Endothelial cell of hepatic sinusoid (primary cell): ENCODE data around the gene LINGO1.

Experiments
- in situ Hi-C: cut with HindIII; loops from 2 replicates; pipeline ENCODE4 v1.10.0; 2017; ENCODE audit warnings: low sequenced_read_pairs

LINGO1 gene

DNA sequence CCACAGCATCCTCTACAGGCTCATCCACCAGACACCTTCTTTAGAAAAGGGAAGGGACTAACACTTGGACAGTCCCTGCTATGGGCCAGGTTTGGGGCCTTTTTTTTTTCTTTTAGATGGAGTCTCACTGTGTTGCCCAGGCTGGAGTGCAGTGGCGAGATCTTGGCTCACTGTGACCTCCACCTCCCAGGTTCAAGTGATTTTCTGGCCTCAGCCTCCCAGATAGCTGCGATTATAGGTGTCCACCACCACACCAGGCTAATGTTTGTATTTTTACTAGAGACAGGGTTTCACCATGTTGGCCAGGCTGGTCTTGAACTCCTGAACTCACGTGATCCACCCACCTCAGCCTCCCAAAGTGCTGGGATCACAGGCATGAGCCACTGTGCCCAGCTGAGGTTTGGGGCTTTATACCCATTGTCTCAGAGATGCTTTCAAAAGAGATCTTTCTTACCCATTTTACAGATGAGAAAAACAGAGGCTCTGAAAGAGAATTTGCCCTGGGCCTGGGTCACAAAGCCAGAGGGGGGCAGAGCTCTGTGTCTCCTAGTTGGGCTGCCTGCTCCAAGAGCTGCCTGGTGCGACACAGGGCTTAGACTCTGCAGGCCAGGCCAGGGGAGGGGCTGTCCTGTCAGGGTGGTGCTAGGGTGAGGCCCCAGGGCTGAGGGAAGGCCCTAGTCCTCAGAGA, 11.6 kb downstream of the LINGO1 start:
- in situ Hi-C loops = no loop called here

DNA sequence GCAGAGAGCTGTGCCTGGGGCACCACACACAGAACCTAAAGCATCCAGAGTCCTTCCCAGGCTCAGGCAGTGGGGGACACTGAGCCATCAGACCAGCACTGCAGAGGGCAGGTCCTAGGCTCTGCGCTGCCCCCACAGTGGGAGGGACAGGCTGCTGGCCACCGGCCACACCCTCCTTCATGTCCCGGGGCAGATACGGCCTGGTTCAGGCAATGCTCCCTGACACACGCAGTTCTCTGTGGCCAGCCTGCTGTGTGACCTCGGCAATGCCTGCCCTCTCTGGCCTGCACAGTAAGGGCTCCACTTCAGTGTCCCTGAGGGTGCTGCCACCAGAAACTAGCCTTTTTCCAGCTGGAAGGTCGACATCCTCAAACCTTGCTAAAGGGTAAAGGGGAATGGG, 12.4 kb downstream of the LINGO1 start:
- in situ Hi-C loops = no loop called here

DNA sequence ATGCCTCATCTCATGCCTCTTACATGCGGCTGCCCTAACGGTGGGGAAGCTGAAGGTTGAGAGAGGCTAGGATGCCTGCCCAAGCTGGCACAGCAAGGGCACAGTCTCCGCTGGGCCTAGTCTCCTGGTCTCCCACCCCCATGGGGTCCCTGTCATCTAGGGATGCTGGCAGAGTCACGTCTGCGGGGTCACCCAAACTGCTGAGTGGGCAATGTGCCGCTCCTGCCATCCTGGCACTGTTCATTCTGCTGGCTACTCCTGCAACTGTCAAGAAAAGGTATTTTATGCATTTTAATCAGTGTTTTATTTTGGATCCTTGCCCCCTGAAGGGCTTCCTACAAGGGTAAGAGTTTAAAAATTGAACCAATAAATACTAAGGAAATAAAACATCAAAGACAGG, 12.8 kb downstream of the LINGO1 start:
- in situ Hi-C loops = no loop called here

DNA sequence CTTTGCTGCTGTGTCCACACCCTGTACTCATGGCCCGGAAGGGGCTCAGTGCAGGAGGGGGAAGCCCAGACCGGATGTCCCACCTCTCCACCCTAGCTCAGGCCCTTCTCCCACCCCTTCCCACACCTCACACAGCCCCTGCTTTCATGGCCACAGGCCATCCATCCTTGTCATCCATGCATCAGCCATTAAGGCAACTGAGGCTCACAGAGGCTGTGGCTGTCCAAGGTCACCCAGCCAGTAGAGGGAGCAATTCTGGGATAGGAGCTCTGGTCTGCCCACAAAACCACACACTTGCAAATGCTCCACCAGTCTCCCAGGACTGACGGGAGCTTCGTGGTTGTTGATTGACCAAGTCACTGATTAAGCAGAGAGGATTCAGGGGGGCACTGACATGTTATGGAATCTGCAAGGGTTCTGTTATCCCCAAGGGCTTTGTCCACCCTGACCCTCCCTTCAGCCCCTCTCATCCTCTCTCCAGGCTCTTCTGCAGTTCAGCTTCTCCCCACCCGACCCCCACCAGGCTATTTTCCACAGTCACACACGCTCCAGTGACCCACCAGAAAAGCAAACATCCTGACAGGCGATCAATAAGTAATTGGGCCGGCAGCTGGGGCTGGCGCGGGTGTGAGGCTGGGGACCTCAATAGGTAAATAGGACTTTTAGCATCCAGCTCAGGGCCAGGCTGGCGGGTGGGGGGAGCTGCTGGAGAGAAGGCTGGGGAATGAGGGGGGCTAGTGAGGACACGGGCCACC, 15.1 kb downstream of the LINGO1 start:
- in situ Hi-C loops = no loop called here

DNA sequence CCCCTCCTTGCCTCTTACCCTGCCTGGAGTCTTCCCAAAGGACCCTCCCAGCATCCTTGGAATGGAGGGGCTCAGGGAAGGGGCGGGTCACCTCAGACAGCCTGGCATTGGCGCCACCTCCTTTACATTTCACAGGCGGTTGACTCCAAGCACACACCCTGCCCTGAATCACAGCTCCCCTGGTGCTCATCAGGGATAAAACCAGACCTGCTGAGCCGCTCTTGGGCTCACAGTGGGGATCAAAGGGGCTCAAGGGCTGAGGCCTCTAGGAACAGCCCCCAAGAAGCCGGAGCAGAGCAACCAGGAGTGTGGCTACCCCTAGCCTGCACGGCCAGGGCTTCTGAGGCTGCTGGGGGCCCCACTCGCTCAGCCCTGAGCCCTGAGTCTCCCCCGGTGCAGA, 16.6 kb downstream of the LINGO1 start:
- in situ Hi-C loops = no loop called here

DNA sequence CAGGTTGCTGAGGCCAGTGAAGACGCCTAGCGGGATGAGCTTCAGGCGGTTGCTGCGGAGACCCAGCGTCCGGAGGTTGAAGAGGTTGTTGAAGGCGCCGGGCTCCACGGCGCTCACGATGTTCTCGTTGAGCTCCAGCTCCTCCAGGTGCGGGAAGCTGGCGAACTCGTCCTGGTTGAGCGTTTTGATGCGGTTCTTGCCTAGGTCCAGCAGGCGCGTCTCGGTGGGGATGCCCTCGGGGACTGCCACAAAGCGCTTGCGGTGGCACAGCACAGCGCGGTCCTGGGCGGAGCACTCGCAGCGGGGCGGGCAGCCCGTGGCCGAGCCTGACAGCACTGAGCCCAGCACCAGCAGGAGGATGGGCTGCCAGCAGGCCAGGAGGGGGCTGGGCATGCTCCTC, 17.2 kb downstream of the LINGO1 start:
- in situ Hi-C loops = no loop called here

DNA sequence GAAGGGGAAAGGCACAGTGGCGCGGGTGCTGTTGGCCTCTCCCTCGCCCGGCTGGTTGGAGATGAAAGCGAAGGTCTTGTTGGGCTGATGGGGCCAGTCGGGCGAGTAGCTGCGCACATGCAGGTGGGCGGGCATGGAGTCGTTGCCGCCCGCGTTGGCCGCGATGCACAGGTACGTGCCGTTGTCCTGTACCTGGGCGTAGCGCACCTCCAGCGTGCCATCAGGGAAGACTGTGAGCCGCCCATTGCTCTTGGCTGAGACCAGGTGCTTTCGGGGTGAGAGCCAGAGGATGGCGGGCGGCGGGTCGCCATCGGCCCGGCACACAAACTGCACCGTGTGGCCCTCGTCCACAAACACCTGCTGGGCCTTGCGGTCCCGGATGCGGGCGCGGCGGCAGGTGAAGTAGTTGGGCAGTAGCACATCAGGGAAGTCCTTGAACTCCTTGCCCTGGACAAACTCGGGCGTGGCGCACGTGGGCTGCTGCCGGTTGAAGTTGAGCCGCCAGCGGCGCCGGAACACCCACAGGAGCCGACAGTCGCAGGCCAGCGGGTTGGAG, 18.4 kb downstream of the LINGO1 start:
- in situ Hi-C loops = no loop called here

DNA sequence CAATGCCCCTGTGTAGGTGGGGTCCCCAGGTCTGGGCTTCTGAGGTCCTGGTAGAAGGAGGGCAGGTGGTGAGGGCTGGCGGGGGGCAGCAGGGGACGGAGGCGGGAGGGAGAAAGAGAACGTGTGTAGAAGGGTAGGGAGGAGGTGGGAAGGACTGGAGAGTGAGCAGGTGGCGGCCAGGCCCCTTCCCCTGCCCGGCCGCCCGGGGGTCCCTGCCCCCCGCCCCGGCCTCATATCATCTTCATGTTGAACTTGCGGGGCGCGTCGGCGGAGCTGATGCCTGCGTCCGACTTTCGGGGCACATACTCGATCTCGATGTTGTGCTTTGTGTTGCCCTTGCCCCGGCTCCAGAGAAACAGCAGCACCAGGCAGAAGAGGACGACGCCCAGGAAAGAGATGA, 18.9 kb downstream of the LINGO1 start:
- in situ Hi-C loops = no loop called here

DNA sequence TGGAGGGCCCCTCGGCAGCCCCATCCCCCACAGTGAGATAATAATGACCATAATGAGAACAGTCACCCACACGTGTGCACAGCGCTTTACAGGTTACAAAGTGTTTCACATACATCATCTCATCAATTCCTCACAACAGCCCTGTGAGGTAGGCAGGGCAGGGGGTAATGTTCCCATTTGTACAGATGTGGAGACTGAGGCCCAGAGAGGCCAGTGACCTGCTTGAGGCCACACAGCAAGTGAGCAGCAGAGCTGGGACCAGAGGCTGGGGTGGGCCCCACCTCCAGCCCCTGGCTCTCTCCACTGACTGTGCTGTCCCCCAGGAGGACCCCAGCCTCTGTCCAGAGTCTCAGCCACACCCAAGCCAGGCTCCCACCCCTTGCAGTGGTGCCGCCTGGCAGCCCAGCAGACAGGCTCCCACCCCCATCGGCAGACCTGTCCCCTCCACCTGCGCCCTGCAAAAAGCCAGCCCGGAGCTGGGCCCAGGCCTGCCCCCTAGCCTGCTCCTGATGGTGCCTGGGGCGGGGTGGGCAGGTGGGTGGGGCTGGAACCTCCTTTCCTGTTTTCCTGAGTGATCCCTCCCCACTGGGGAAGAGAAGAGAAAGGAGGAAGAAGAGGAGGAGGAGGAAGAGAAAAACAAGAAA, 19.6 kb downstream of the LINGO1 start:
- in situ Hi-C loops = no loop called here

DNA sequence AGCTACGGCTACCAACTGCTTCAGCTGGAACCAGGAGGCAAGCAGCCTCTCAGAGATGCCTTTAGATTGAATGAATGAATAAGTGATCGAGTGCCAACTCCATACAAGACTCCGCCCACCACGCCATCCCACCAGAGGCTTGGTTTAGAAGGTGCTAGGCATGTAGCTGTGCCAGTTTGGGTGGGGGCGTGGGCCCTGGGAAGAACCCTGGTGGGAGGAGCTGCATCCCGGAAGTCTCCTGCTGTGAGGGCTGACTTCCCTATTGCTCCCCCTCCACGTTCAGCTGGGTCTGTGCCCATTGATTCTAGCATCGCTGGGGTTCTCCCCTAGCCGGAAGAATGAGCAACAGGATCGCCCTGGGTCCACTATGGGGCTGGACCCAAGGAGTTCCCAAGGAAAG, 20.9 kb downstream of the LINGO1 start:
- in situ Hi-C loops = no loop called here

DNA sequence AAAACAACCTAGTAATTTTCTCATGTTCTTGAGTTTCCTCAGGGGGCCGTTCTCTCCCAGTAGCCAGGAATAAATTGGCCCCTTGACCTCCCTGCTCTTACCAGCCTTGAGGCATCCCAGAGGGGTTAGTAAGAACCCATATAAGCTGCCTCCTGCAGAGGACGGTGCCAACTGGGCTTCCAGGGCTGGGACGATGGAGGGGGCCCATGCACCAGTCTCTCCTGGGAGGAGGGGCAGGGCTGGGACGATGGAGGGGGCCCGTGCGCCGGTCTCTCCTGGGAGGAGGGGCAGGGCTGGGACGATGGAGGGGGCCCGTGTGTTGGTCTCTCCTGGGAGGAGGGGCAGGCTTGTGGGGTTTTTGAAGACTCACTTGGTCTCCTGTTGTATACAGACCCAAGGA, 22.0 kb downstream of the LINGO1 start:
- in situ Hi-C loops = no loop called here

DNA sequence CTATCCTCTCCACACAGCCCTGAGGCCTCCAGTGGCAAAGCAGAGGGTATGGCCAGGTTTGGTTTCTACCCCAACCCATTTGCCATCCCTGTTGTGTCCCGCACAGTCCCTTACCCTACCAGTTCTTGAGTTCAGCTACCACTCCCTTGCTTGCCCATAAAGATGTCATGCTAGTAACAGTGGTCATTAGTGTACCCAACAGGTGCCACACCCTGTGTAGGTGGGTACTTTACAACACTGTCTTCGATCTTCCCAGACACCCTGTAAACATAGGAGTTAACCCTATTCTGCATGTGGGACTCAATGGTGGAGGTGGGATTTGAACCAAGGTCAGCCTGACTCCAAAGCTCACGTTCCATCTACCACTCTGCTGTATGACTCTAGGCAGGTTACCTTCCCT, 23.2 kb downstream of the LINGO1 start:
- in situ Hi-C loops = loop anchor here (5.0 to 10.0 kb wide), 3 partner anchors 33 to 165 kb away; no protein-coding TSS in a partner anchor

DNA sequence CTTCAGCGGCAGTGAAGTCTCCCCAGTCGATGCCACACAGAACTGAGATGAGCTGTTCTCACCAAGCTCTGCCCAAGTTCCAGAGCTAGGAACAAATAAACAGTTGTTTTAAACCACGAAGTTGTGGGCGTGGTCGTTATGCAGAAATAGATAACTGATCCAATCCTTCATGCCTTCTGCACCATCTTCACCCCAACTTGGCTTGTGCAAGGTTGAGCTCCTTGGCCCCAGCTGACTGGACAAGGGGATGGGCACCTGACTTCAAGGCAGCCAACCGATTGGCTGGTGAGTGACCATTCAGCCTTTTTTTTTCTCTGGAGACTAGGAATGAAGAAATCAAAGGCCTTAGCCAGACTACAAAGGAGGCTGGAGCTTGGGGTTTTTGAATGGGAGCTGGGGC, 23.9 kb downstream of the LINGO1 start:
- in situ Hi-C loops = loop anchor here (5.0 to 10.0 kb wide), 3 partner anchors 34 to 164 kb away; no protein-coding TSS in a partner anchor

DNA sequence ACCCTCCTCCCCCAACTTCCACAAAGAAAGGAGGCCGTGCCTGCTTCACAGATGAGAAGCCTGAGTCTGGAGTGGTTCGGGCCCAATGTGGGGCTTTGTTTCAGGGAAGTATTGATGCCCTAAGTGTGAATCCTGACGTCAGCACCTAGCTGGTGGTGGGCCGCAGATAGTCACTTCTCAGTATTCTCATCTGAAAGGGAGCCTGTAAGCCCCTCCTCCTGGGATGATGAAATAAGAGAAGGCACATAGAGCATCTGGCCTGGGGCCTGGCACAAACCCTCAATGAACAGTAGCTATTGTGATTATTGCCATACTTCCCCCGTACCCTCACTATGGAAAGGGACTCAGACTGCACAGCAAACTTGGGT, 24.8 kb downstream of the LINGO1 start:
- in situ Hi-C loops = loop anchor here (5.0 to 10.0 kb wide), 3 partner anchors 34 to 163 kb away; no protein-coding TSS in a partner anchor

DNA sequence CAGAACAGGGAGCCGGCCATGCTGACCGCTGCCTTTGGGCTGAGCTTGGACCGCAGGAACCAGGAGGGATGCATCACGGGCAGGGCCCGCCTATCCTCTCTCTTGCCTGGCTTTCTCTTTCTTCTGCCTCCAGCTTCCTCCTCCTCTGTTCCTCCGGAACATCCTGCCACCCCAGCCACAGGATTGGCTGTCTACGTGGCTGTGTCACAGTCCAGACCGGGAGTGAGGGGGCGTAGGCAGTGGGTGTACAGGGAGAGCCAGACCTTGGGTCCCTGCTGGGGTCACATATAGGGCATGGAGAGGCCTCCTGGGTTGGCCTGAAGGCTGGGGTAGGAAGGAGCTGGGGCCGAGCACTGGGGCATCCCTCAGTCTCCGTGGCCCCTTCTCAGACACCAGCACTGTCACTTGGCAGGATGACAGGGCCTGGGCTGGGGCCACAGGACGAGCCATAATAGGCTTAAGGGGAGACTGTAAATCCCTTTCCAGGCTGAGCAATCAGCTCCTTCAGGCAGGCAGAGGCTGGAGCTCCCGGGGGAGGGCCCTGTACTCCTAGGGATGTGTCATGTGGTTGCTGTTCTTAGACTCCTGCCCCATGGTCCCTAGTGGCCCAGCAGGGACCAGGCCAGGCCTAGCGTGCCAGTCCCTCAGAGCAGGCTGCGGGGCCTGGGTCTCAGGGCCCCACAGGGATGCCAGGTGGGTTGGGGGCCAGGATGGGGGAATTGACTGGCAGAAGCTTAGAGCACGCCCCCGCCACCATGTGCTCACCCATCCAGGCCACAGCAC, 25.4 kb downstream of the LINGO1 start:
- in situ Hi-C loops = loop anchor here (5.0 to 10.0 kb wide), 3 partner anchors 35 to 163 kb away; no protein-coding TSS in a partner anchor

DNA sequence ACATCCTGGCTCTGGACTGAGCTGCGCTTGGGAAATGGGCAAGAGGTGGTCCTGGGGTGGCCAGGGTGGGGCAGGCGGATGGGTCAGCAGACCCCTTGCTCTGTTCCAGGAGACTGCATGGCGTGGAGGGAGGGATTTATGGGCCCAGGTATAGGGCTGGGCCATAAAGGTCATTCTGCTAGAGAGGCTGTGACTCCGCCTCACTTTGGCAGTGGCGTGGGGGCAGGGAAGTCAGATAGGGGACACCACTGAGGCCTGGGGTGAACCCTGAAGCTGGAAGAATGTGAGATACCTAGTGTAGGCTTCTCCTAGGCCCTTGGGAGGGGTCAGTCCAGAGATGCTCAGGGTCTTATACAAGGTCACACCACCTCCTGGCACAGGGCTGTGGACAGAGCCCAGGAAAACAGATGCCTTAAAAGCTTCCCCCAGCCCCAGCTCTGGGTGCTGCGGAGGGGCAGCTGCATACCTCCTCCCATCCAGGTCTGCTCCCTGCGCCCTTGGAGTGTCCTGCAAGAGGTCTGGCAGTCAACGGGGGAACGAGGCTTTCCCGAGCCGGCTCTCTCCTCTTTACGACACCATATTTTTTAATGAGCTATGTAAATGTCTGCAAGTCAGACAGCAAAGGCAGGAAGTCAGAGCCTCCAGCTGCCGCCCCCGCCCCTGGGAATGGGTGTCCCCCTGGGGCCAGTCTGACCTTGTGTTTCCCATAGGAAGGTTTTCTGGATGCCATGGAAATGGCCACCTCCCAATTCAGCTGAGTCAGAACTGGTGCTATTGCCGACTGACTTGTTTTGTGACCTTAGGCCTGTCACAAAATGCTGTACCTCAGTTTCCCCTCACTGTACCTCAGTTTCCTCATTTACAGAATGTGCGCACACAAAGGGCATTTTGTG, 26.3 kb downstream of the LINGO1 start:
- in situ Hi-C loops = loop anchor here (5.0 to 10.0 kb wide), 3 partner anchors 36 to 162 kb away; no protein-coding TSS in a partner anchor

DNA sequence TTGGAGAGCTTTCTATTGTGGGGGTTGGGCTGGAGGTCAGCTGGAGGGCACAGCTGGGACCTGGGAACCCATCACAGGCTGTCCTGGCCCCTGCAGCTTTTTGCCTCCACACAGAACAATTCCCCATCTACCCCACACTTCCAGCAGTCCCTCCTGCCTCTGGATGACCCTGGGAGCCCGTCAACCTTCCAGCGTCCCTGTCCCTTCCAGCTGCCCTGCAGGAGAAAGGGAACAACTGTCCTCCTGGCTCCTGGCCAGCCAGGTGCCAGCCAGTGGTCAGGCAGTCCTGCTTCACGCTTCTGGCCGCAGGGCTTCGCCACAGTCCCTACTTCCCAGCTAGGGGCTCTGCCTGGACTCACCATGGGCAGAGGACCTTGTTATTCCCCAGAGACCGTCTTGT, 27.2 kb downstream of the LINGO1 start:
- in situ Hi-C loops = loop anchor here (5.0 to 10.0 kb wide), 3 partner anchors 37 to 161 kb away; no protein-coding TSS in a partner anchor

DNA sequence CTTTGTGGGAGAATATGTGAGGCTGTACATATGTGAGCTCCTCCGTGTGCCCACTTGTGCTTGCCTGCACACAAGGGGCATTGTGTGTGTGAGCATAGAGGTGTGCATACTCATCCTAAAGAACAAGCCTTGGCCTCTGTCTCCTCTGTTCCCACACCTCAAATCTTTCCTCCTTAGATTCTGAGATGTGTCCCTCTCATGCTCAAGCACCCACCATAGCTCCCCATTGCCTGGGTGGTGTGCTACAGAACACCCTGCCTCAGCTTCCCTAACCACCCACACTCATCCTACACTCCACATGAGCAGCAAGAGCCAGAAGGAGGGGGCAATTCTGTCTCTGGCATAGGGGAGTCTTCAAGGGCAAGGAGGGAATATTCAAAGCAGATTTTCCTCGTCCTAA, 27.7 kb downstream of the LINGO1 start:
- in situ Hi-C loops = loop anchor here (5.0 to 10.0 kb wide), 3 partner anchors 37 to 160 kb away; no protein-coding TSS in a partner anchor

DNA sequence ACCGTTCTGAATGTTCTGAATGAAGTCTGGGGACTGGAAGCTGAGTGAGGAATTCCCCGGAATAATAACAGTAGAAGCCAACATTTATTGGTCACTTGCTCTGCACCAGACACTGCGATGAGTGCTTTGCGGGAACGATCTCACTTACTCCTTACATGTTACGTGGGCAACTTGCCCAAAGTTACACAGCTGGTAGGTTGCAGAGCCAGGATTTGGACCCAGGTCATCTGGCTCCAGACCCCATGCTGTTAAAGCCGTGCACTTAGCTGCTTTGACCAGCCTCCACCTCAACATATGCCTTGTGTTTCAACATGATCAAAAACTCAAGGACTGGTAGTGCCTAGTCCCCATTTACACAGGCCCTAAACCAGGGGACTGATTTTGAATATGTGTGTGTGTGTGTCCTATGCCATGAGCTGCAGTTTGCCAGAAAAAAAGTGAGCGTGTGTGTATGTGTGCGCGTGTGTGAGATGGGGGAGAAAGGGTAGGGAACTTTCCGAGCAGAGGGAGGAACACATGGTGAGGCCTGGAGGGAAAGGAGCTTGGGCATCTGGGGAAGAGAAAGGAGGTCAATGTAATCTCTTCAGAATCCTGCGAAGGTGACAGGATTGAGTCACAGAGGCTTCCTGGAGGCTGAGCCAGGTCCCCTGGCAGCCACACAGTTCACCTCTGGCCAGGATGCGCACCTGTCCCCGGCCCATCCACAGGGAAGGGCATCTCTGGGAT, 28.9 kb downstream of the LINGO1 start:
- in situ Hi-C loops = loop anchor here (10.0 kb wide), 2 partner anchors 59 to 159 kb away; no protein-coding TSS in a partner anchor
